ENCODE results near the gene ZSCAN25.

GRCh38 chr7:99679400-99680191 lies 62.9 kb downstream of the ZSCAN25 start, which contains the start of gene CYP3A5:
- TF ChIP-seq YY1 (IDR thresholded peaks at IDR 0.05; ENCODE audit: insufficient read depth, insufficient read length) = no peak
- no peak for TF ChIP-seq SUZ12 (IDR thresholded peaks at IDR 0.05; ENCODE audit: extremely low read depth, insufficient read depth, insufficient read length)
- no peak for TF ChIP-seq ZNF274 (IDR thresholded peaks at IDR 0.05; ENCODE audit: low read depth, low read length)
